ENCODE measurements around the gene CDH18.
A peak's percentile ranks its signal among the peaks of the same experiment; 100 is the strongest.

CDH18 gene

DNA sequence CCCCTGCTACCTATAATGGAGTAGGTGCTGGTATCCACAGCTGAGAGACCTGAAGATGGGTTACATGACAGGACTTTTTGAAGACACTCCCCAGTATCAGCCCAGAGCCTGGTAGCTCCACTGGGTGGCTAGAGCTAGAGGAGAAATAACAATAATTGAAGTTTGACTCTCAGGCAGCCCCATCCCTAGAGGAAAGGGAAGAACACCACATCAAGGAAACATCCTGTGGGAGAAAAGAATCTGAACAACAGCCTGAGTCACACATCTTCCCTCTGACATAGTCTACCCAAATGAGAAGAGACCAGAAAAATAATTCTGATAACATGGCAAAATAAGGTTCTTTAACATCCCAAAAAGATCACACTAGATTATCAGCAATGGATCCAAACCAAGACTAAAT is 432.1 kb downstream of the CDH18 start:
- DNase-seq, result no peak

DNA sequence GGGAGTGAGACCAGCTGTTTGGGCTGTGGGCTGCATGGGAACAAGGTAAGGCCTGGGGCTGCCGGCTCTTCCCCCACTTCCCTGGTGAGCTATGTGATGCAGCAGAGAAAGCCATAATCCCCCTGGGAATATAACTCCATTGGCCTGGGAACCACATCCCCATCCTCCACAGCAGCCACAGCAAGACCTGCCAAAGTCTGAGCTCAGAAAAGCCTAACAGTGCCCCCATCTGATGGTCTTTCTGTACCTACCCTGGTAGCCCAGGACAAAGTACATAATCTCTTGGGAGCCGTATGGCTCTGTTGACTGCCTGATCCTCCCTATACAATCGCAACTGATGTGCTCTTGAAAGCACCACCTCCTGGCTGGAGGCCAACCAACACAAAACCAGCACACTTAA is 432.6 kb downstream of the CDH18 start:
- DNase-seq, result no peak

- no peak for DNase-seq
Observed at GRCh38 chr5:19554524-19554923, 433.5 kb downstream of the CDH18 start.

DNA sequence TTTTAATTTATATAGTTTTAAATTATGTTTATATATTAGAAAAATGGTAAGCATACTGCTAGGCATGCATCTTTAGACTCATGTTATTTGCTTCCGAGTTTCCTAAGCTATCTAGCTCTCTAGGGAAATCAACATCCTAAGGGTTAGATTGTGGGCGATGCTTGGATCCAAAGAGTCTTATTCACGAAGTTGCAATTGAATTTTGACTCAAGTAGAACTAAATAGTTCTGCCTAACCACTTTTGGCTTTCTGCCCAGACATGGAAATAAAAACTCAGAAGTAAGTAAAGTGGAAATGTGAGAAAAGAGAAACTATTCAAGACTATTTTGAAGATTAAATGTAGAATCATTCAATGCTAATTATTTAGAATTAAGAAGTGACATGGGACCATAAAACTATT is 440.4 kb downstream of the CDH18 start:
- DNase-seq, result no peak

- no peak for DNase-seq
Observed at GRCh38 chr5:19546521-19546920, 441.5 kb downstream of the CDH18 start.

DNA sequence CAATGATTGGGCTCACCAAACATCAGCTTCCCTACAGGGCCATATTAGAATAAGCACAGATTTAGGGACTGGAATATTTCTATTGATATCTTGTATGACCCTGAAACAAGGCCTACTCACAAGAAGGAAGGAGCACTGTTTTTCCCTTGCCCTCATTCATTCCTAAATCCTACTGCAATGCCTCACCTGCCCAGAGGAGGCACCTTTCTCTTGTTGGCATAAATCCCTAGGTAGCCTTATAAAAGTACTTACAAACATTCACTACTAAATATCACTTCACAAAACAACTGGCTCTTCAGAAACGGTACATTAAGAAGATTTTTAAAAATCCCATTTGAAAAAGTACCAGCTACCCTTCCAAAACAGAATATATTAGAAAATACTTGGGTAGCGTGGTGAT is 449.4 kb downstream of the CDH18 start:
- DNase-seq, result no peak

DNA sequence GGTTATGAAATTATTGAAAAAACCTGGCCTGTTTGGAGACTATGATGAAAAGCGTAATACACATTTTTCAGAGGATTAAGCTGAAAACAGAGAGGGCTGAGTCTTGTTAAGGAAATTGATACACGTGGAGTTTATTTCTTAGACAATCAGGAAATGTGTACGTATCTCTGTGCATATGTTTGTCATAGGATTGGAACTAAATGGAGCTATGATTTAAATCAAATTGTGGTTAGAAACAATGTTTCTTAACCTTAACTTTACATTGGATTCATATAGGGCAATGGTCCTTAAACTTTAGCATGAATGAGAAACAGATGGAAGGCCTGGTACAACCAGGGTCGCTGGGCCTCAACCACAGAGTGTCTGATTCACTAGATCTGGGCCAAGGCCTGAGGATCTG is 451.6 kb downstream of the CDH18 start:
- no peak for DNase-seq

- no peak for DNase-seq
Observed at GRCh38 chr5:19534751-19535150, 453.2 kb downstream of the CDH18 start.

- no peak for DNase-seq
Observed at GRCh38 chr5:19532936-19533335, 455.1 kb downstream of the CDH18 start.

DNA sequence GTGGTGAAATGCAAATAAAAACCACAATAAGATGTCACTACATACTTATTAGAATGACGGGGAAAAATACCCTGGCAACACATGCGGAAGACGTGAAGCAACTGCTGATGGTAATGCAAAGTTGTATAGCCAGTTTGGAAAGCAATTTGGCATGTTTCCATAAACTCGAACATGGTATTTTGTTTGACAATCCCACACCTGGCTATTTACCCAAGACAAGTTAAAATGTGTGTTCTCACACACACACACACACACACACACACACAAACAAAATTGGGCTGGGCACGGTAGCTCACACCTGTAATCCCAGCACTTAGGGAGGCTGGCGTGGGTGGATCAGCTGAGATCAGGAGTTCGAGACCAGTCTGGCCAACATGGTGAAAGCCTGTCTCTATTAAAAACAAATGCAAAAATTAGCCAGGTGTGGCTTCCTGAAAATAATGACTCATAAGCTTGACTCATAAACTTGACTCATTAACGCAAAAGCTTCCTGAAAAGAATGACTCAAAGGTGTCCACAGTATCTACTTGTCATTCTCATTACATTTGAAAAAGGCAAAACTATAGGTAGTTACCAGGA is 456.5 kb downstream of the CDH18 start:
- peak; percentile 90 for DNase-seq

GRCh38 chr5:19519448-19519847 is 468.6 kb downstream of the CDH18 start:
- no peak for DNase-seq

- DNase-seq, result no peak
Observed at GRCh38 chr5:19498852-19499251, 489.1 kb downstream of the CDH18 start.

DNA sequence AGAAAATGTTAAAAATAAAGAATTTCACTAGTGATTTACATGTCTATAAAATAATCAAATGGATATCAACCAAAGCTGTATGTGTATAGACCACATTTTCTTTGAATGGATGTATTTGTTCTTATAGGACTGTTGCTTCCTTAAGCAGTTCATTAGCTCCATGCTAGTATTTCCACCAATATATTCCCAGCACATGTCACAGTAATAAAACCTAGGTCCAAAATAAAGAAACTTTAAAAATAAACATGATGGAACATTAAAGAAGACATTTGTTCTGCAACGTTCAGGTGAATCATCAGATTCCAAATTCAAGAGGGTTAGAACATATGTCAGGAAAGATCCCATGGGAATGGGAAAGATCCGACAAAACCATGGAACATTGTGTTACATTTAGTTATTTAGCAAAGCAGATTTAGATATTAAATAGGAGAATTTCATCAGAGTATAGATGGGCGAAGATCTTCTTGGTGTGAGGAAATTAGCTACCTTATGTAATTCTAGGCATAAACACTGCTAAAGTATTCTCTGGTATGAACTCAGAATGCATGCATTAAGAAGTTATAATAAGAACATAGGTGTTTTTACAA is 490.7 kb downstream of the CDH18 start:
- DNase-seq, result no peak

- no peak for DNase-seq
Observed at GRCh38 chr5:19496056-19496455, 491.9 kb downstream of the CDH18 start.

DNA sequence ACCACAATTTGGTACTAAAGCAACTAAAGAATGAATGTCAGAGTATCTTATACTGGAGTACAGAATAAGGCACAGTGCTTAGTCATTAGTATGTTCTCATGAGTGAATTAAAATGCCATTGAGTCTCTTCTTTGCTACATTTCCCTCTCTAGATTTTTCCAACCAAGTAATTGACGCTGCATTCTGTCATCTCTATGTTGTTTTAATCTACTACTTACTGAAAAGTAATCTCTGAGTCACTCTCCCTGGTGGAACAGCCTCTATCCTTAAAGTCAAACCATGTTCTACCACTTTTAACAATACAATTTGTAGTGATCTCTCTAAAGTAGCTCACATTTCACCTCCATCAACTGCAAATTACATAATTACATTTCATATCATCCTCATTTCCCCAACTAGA is 495.1 kb downstream of the CDH18 start:
- DNase-seq, result no peak

DNA sequence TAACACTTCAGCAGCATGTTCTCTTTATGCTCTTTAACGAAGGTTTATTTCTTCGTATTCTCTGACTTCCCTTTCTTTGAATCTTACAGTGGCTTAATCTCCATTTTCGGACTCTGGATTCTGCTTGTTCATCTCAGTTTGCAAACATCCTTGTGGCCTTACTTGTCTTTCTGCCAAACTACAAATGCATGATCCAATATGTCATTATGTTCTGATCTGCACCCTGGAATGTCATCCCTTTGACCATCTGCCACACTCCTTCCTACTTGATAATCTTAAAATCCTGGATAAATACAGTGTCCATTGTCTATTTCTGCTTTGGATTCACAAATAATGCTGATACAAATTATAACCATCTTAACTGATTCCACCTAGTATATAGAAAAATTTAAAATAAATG is 499.2 kb downstream of the CDH18 start:
- no peak for DNase-seq

- no peak for DNase-seq
Observed at GRCh38 chr5:19487480-19487879, 500.5 kb downstream of the CDH18 start.

- DNase-seq, result no peak
Observed at GRCh38 chr5:19479562-19479961, 508.4 kb downstream of the CDH18 start.

DNA sequence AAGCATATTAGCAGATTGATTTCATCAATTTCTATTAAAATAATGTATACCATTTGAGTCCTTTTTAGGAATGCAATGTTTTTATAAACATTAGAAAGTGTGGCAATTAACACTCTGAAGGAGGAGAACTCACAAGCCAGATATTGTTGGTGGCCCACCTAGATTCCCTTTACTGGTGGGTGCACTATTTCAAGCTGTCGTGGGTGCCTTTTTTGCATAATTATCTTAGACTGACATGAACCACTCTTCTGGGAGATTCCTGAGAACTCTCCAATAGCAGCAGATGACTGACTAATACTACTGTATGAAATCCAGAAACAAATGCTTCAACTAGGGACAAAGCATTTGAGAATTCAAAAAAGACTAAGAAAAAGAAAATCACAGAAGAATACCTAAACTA is 526.0 kb downstream of the CDH18 start:
- no peak for DNase-seq

GRCh38 chr5:19424506-19424905 is 563.5 kb downstream of the CDH18 start:
- no peak for DNase-seq

Data from NCI-H748 treated with DMSO at 0.1 percent for 48 hours (cell line).